GM23338 (cell line): ENCODE results near the gene APOD. TPM values are rescaled to one million over a fixed set of nuclear protein-coding genes. Genes with fewer than 3 reads are reported as not detected.

Source experiments
- ATAC-seq: fragments of 200-7000 bp; cut with Tn5 transposase; 3 replicates; pipeline ENCODE4 v1.9.1; 2020
- DNase-seq: peaks from one replicate; pipeline ENCODE4 v3.0.0-alpha.2; 2015; ENCODE audit warnings: low spot score
- H2AFZ ChIP-seq: fragments of 200-600 bp; sonication (generic); 2 replicates; pipeline ENCODE4 v1.8.0; 2016; ENCODE audit warnings: antibody characterized with exemption, mild to moderate bottlenecking, moderate library complexity
- H3F3A ChIP-seq: fragments of 200-600 bp; sonication (generic); replicated peaks from 2 replicates; pipeline ENCODE4 v1.8.0; 2017; ENCODE audit warnings: antibody characterized with exemption, mixed run types, low read depth
- H3K27ac ChIP-seq: fragments of 200-600 bp; sonication (generic); 2 replicates; pipeline ENCODE4 v1.6.1; 2016; ENCODE audit warnings: low read depth
- H3K27me3 ChIP-seq: fragments of 200-600 bp; sonication (generic); 2 replicates; pipeline ENCODE4 v1.8.0; 2016; ENCODE audit warnings: mild to moderate bottlenecking, mixed run types, moderate library complexity; ENCODE audit not compliant: insufficient read depth
- H3K36me3 ChIP-seq: fragments of 200-600 bp; sonication (generic); 2 replicates; pipeline ENCODE4 v1.8.0; 2016; ENCODE audit warnings: mild to moderate bottlenecking; ENCODE audit not compliant: insufficient read depth
- H3K4me1 ChIP-seq: fragments of 200-600 bp; sonication (generic); 2 replicates; pipeline ENCODE4 v1.8.0; 2016; ENCODE audit warnings: mild to moderate bottlenecking, moderate library complexity; ENCODE audit not compliant: insufficient read depth
- H3K4me2 ChIP-seq: fragments of 200-600 bp; sonication (generic); 2 replicates; pipeline ENCODE4 v1.7.1; 2017; ENCODE audit warnings: mixed run types
- H3K4me3 ChIP-seq: fragments of 200-600 bp; sonication (generic); 2 replicates; pipeline ENCODE4 v1.6.1; 2016; ENCODE audit warnings: mixed run types
- H3K79me2 ChIP-seq: fragments of 200-600 bp; sonication (generic); replicated peaks from 2 replicates; pipeline ENCODE4 v1.8.0; 2017; ENCODE audit warnings: mild to moderate bottlenecking; ENCODE audit not compliant: insufficient read depth
- H3K9me2 ChIP-seq: fragments of 200-600 bp; sonication (generic); 2 replicates; pipeline ENCODE4 v1.8.0; 2017; ENCODE audit not compliant: insufficient read depth
- H4K20me1 ChIP-seq: fragments of 200-600 bp; sonication (generic); replicated peaks from 2 replicates; pipeline ENCODE4 v1.8.0; 2017; ENCODE audit warnings: mild to moderate bottlenecking; ENCODE audit not compliant: insufficient read depth
- H3K27ac Mint-ChIP-seq: 2 replicates; pipeline ENCODE4 v1.8.0; 2020; ENCODE audit warnings: inconsistent platforms, mild to moderate bottlenecking, moderate library complexity, mixed read lengths
- H3K27me3 Mint-ChIP-seq: 3 replicates; pipeline ENCODE4 v1.8.0; 2022; ENCODE audit warnings: low read depth, mild to moderate bottlenecking, moderate library complexity, mixed read lengths, inconsistent platforms; ENCODE audit not compliant: insufficient read depth, poor library complexity
- H3K36me3 Mint-ChIP-seq: 3 replicates; pipeline ENCODE4 v1.8.0; 2021; ENCODE audit warnings: low read depth, mild to moderate bottlenecking, inconsistent platforms, moderate library complexity, mixed read lengths
- H3K4me1 Mint-ChIP-seq: 3 replicates; pipeline ENCODE4 v1.8.0; 2020; ENCODE audit warnings: mild to moderate bottlenecking, inconsistent platforms, mixed read lengths
- H3K4me3 Mint-ChIP-seq: 3 replicates; pipeline ENCODE4 v1.8.0; 2021; ENCODE audit warnings: moderate library complexity, mild to moderate bottlenecking, inconsistent platforms, mixed read lengths
- H3K9me3 Mint-ChIP-seq: 3 replicates; pipeline ENCODE4 v1.8.0; 2020; ENCODE audit warnings: moderate library complexity, mild to moderate bottlenecking, inconsistent platforms, mixed read lengths
- CTCF ChIP-seq, 2 experiments: fragments of 200-600 bp in 1 of 2; sonication (generic) in 1 of 2; conservative IDR thresholded peaks; 2 replicates each; pipeline versions ENCODE4 v1.5.1 to v1.6.1; 2016 to 2017; ENCODE audit warnings: antibody characterized with exemption in 2 of 2, low read depth in 2 of 2, mild to moderate bottlenecking in 2 of 2, moderate library complexity in 1 of 2
- ETS1 ChIP-seq: IDR thresholded peaks from 2 replicates; pipeline ENCODE4 v1.6.1; 2016; ENCODE audit warnings: antibody characterized with exemption
- EZH2 ChIP-seq: fragments of 200-600 bp; sonication (generic); IDR thresholded peaks from one replicate; pipeline ENCODE4 v1.8.0; 2017; ENCODE audit warnings: antibody characterized with exemption, mild to moderate bottlenecking, low read depth; ENCODE audit not compliant: unreplicated experiment
- JUNB ChIP-seq: IDR thresholded peaks from one replicate; pipeline ENCODE4 v1.6.1; 2016; ENCODE audit warnings: antibody characterized with exemption; ENCODE audit not compliant: unreplicated experiment
- NANOG ChIP-seq: IDR thresholded peaks from 2 replicates; pipeline ENCODE4 v1.6.1; 2016; ENCODE audit warnings: antibody characterized with exemption, borderline replicate concordance
- POLR2AphosphoS5 ChIP-seq: IDR thresholded peaks from 2 replicates; pipeline ENCODE4 v1.6.1; 2016; ENCODE audit warnings: antibody characterized with exemption, low read depth
- REST ChIP-seq: IDR thresholded peaks from one replicate; pipeline ENCODE4 v1.6.1; 2018; ENCODE audit warnings: antibody characterized with exemption; ENCODE audit not compliant: unreplicated experiment
- STAT1 ChIP-seq: IDR thresholded peaks from one replicate; pipeline ENCODE4 v1.6.1; 2016; ENCODE audit warnings: antibody characterized with exemption; ENCODE audit not compliant: unreplicated experiment
- ZNF114 ChIP-seq: fragments of 250-450 bp; sonication (Bioruptor Pico); IDR thresholded peaks from 2 replicates; pipeline ENCODE4 v1.5.0; 2020; ENCODE audit warnings: mild to moderate bottlenecking, moderate library complexity
- ZNF331 ChIP-seq: fragments of 250-450 bp; sonication (Bioruptor Pico); IDR thresholded peaks from 2 replicates; pipeline ENCODE4 v1.5.0; 2020; ENCODE audit warnings: low read depth, mild to moderate bottlenecking, moderate library complexity
- polyA plus RNA-seq: library from polyadenylated mRNA; unstranded; fragments of >200 nt; fragmentation: Nextera tagmentation; extraction: Ambion mirVana; gene quantifications from 2 replicates; pipeline ENCODE4 v1.2.1, GENCODE V29; 2016
- total RNA-seq: library from RNA; depleted of rRNA; stranded (reverse); fragments of >200 nt; shearing (Covaris generic); gene quantifications from 2 replicates; pipeline ENCODE4 v1.2.3, GENCODE V29; 2014
- TF ChIP-seq, protein P1 (sequence below): fragments of 250-450 bp; sonication (Bioruptor Pico); IDR thresholded peaks from 2 replicates; pipeline ENCODE4 v1.5.0; 2020; ENCODE audit warnings: mild to moderate bottlenecking, moderate library complexity

APOD gene
- total and polyA plus RNA-seq, 2 experiments from 2014 or later = not detected

DNA sequence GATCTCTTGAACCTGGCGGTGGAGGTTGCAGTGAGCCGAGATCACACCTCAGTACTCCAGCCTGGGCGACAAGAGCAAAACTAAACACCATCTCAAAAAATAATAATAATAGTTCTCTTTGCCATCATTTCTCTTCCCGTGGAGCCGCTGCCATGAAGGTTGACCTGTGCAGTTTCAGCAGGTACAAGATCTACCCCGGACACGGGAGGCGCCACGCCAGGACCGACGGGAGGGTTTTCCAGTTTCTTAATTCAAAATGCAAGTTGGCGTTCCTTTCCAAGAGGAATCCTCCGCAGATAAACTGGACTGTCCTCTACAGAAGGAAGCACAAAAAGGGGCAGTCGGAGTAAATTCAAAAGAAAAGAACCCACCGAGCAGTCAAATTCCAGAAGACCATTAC lies 29.3 kb downstream of the APOD start:
- peaks cover 18% of the 10 kb centered on the region for H3K27me3 Mint-ChIP-seq
- H3K79me2 ChIP-seq = no peaks in the 10 kb centered on the region
- no peaks in the 10 kb centered on the region for H3F3A ChIP-seq
- H3K9me3 Mint-ChIP-seq = no peaks in the 10 kb centered on the region; the same call in 2 of the 3 replicates
- peaks cover 29% of the 10 kb centered on the region for H3K4me1 Mint-ChIP-seq
- no peaks in the 10 kb centered on the region for H3K27me3 ChIP-seq
- no peaks in the 10 kb centered on the region; the same call in 1 of the 2 replicates for H3K4me1 ChIP-seq
- ATAC-seq = no peak
- H4K20me1 ChIP-seq = 0 out of 2 replicates have a peak, but pooled peaks cover 2% of the 10 kb centered on the region
- H3K36me3 Mint-ChIP-seq = no peaks in the 10 kb centered on the region
- no peak overlapping the region for H3K4me3 ChIP-seq
- H3K4me2 ChIP-seq = no peak overlapping the region
- H3K27ac Mint-ChIP-seq = no peak overlapping the region
- H3K9me2 ChIP-seq = no peaks in the 10 kb centered on the region
- H2AFZ ChIP-seq = no peak overlapping the region
- TF ChIP-seq STAT1 (no peak), EZH2 (no peak), JUNB (no peak), ZNF114 (CRISPR knock-in tag) (no peak), ZNF331 (CRISPR knock-in tag) (no peak), ETS1 (no peak), POLR2AphosphoS5 (no peak), NANOG (no peak), REST (no peak), CTCF (conservative IDR thresholded peaks at IDR 0.05; ENCODE audit: low read depth in 2 of 2) (no peak)
- TF ChIP-seq, protein P1, sequence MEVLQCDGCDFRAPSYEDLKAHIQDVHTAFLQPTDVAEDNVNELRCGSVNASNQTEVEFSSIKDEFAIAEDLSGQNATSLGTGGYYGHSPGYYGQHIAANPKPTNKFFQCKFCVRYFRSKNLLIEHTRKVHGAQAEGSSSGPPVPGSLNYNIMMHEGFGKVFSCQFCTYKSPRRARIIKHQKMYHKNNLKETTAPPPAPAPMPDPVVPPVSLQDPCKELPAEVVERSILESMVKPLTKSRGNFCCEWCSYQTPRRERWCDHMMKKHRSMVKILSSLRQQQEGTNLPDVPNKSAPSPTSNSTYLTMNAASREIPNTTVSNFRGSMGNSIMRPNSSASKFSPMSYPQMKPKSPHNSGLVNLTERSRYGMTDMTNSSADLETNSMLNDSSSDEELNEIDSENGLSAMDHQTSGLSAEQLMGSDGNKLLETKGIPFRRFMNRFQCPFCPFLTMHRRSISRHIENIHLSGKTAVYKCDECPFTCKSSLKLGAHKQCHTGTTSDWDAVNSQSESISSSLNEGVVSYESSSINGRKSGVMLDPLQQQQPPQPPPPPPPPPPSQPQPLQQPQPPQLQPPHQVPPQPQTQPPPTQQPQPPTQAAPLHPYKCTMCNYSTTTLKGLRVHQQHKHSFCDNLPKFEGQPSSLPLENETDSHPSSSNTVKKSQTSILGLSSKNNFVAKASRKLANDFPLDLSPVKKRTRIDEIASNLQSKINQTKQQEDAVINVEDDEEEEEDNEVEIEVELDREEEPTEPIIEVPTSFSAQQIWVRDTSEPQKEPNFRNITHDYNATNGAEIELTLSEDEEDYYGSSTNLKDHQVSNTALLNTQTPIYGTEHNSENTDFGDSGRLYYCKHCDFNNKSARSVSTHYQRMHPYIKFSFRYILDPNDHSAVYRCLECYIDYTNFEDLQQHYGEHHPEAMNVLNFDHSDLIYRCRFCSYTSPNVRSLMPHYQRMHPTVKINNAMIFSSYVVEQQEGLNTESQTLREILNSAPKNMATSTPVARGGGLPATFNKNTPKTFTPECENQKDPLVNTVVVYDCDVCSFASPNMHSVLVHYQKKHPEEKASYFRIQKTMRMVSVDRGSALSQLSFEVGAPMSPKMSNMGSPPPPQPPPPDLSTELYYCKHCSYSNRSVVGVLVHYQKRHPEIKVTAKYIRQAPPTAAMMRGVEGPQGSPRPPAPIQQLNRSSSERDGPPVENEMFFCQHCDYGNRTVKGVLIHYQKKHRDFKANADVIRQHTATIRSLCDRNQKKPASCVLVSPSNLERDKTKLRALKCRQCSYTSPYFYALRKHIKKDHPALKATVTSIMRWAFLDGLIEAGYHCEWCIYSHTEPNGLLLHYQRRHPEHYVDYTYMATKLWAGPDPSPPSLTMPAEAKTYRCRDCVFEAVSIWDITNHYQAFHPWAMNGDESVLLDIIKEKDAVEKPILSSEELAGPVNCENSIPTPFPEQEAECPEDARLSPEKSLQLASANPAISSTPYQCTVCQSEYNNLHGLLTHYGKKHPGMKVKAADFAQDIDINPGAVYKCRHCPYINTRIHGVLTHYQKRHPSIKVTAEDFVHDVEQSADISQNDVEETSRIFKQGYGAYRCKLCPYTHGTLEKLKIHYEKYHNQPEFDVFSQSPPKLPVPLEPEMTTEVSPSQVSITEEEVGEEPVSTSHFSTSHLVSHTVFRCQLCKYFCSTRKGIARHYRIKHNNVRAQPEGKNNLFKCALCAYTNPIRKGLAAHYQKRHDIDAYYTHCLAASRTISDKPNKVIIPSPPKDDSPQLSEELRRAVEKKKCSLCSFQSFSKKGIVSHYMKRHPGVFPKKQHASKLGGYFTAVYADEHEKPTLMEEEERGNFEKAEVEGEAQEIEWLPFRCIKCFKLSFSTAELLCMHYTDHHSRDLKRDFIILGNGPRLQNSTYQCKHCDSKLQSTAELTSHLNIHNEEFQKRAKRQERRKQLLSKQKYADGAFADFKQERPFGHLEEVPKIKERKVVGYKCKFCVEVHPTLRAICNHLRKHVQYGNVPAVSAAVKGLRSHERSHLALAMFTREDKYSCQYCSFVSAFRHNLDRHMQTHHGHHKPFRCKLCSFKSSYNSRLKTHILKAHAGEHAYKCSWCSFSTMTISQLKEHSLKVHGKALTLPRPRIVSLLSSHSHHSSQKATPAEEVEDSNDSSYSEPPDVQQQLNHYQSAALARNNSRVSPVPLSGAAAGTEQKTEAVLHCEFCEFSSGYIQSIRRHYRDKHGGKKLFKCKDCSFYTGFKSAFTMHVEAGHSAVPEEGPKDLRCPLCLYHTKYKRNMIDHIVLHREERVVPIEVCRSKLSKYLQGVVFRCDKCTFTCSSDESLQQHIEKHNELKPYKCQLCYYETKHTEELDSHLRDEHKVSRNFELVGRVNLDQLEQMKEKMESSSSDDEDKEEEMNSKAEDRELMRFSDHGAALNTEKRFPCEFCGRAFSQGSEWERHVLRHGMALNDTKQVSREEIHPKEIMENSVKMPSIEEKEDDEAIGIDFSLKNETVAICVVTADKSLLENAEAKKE (CRISPR knock-in tag) = no peak
- H3K36me3 ChIP-seq = no peaks in the 10 kb centered on the region
- DNase-seq = no peak
- no peak overlapping the region for H3K27ac ChIP-seq
- H3K4me3 Mint-ChIP-seq = no peak overlapping the region
